Activated B cell treated with CpG ODN at 0.5 μM for 24 hours (primary cell): ENCODE data around the gene CDK14. TPM values are rescaled to one million over a fixed set of nuclear protein-coding genes. Genes with fewer than 3 reads are reported as not detected.

Experiments
- ATAC-seq: fragments of 200-7000 bp; cut with Tn5 transposase; one replicate; pipeline ENCODE4 v1.10.0; 2021; ENCODE audit warnings: low read depth, mild to moderate bottlenecking, moderate library complexity
- CTCF ChIA-PET: fragments of 350-600 bp; sonication (Branson Sonifier 250); formaldehyde crosslinking; loops from one replicate; lab custom pipeline; 2021; ENCODE audit warnings: antibody characterized with exemption; lab: Charles Lee
- POLR2A ChIA-PET: fragments of 350-600 bp; sonication (Branson Sonifier 250); formaldehyde crosslinking; loops from one replicate; lab custom pipeline; 2021; ENCODE audit warnings: antibody characterized with exemption; lab: Charles Lee
- DNase-seq: peaks from one replicate; pipeline ENCODE4 v3.0.0; 2022
- H3K27ac Mint-ChIP-seq: one replicate; pipeline ENCODE4 v1.8.0; 2020; ENCODE audit warnings: mixed read lengths
- H3K27me3 Mint-ChIP-seq: one replicate; pipeline ENCODE4 v1.8.0; 2021; ENCODE audit warnings: mixed read lengths
- H3K36me3 Mint-ChIP-seq: one replicate; pipeline ENCODE4 v1.8.0; 2021; ENCODE audit warnings: low read depth, mixed read lengths
- H3K4me1 Mint-ChIP-seq: one replicate; pipeline ENCODE4 v1.8.0; 2021; ENCODE audit warnings: mixed read lengths
- H3K4me3 Mint-ChIP-seq: one replicate; pipeline ENCODE4 v1.8.0; 2020; ENCODE audit warnings: mild to moderate bottlenecking, mixed read lengths
- H3K9me3 Mint-ChIP-seq: one replicate; pipeline ENCODE4 v1.8.0; 2020; ENCODE audit warnings: mixed read lengths
- intact Hi-C: fragments of 100-400 bp; cut with micrococcal nuclease; formaldehyde crosslinking; loops from one replicate; pipeline ENCODE4 v1.15.1; 2024
- total RNA-seq: library from RNA; stranded (reverse); gene quantifications from 2 replicates; pipeline ENCODE4 v1.2.3, GENCODE V29; 2022
- TF ChIP-seq, protein P1 (sequence below): fragments of 200-600 bp; IDR thresholded peaks from one replicate; pipeline ENCODE4 v1.8.0; 2022; ENCODE audit warnings: antibody characterized with exemption, mild to moderate bottlenecking

Gene CDK14
- total RNA-seq, 1 donor from 2014 or later, result 140 TPM

DNA sequence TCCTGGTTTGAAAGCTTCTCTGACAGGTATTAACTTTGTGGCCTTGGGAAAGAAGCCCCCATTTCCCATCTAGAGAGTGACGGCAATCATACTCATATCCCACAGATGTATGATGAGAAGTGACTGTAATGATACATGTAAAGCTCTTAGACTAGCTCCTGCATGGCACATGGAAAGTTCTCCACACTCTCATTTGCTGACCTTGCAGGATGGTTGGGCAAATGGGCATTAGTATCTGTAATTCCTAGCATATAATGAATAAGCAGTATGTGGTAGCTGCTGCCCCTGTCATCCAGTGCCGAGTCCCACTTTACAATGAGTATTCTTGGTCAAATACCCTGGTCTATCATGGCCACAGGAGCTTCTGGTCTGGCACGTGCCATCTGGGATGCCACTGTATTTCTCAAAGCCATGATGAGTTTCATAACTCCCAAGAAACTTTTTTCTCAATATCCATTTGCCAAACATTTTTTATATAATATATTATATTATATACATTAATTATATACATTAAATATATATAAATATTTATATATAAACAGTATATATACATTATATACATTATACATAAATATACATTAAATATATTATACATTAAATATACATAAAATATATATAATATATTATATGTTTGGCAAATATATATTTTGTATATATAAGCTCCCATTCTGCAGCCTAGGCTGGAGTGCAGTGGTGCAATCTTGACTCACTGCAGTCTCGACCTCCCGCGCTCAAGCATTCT is 561.6 kb downstream of the CDK14 start:
- TF ChIP-seq, protein P1, sequence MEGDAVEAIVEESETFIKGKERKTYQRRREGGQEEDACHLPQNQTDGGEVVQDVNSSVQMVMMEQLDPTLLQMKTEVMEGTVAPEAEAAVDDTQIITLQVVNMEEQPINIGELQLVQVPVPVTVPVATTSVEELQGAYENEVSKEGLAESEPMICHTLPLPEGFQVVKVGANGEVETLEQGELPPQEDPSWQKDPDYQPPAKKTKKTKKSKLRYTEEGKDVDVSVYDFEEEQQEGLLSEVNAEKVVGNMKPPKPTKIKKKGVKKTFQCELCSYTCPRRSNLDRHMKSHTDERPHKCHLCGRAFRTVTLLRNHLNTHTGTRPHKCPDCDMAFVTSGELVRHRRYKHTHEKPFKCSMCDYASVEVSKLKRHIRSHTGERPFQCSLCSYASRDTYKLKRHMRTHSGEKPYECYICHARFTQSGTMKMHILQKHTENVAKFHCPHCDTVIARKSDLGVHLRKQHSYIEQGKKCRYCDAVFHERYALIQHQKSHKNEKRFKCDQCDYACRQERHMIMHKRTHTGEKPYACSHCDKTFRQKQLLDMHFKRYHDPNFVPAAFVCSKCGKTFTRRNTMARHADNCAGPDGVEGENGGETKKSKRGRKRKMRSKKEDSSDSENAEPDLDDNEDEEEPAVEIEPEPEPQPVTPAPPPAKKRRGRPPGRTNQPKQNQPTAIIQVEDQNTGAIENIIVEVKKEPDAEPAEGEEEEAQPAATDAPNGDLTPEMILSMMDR, result no peak
- Mint-ChIP-seq H3K4me3 (no peak overlapping the region), H3K9me3 (no peaks in the 10 kb centered on the region), H3K36me3 (peaks cover 28% of the 10 kb centered on the region), H3K4me1 (peaks cover 3% of the 10 kb centered on the region), H3K27ac (no peak overlapping the region), H3K27me3 (no peaks in the 10 kb centered on the region)
- ChIA-PET POLR2A (no interaction called here), CTCF (interaction anchor here (1.1 kb wide), 1 partner anchor 449 kb away, joined by 3 read pairs; no protein-coding TSS in a partner anchor)
- intact Hi-C loops, result no loop called here
- ATAC-seq (no peak), DNase-seq (no peak)

DNA sequence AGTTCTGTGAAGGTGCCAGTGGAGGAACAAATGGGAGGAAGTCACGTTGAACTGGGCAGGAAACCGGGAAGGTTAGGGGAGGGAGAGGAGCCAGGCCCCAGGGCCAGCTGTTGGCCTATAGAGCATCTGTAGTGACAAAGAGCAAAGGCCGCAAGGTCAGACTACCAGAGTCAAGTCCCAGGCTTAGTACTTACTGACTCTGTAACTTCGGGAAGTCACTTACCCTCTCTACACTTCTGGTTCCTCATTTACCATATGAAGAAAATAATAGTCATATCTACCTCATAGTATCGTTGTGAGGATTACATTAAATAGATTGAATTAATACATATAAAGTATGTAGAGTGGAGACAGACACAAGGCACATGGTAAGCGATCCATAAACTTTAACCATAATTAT is 566.3 kb downstream of the CDK14 start:
- DNase-seq (no peak), ATAC-seq (no peak)
- Mint-ChIP-seq H3K27ac (peak overlapping the region; percentile 15), H3K9me3 (no peaks in the 10 kb centered on the region), H3K36me3 (peaks cover 8% of the 10 kb centered on the region), H3K4me1 (peaks cover 35% of the 10 kb centered on the region), H3K4me3 (no peak overlapping the region), H3K27me3 (no peaks in the 10 kb centered on the region)
- CTCF ChIA-PET, result no interaction called here
- TF ChIP-seq, protein P1, result no peak
- POLR2A ChIA-PET, result no interaction called here
- intact Hi-C loops, result no loop called here

DNA sequence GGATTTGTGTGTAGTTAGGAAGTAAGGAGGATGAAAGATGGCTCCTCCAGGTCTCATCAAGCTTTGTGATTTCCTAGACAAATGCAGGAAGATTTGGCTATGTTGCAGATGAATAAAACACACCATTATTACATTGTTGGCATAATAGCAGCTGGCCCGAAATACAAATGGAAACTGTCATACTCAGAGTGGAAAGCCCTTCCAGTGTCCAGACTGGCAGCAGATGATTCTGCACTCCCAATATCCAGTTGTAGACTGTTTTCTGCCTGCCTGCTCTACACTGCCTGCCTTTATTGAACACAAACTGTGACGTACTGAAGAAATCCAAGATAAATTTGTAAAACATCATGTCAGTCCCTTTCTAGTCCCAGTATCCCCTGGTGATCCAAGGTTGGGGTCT is 568.4 kb downstream of the CDK14 start:
- Mint-ChIP-seq H3K4me3 (no peak overlapping the region), H3K27me3 (no peaks in the 10 kb centered on the region), H3K27ac (peak overlapping the region; percentile 92), H3K9me3 (no peaks in the 10 kb centered on the region), H3K4me1 (peaks cover 35% of the 10 kb centered on the region), H3K36me3 (peaks cover 5% of the 10 kb centered on the region)
- ChIA-PET POLR2A (no interaction called here), CTCF (no interaction called here)
- DNase-seq (no peak), ATAC-seq (no peak)
- intact Hi-C loops, result loop anchor here (2.0 kb wide), 1 partner anchor 456 kb away; no protein-coding TSS in a partner anchor
- TF ChIP-seq, protein P1, result no peak

DNA sequence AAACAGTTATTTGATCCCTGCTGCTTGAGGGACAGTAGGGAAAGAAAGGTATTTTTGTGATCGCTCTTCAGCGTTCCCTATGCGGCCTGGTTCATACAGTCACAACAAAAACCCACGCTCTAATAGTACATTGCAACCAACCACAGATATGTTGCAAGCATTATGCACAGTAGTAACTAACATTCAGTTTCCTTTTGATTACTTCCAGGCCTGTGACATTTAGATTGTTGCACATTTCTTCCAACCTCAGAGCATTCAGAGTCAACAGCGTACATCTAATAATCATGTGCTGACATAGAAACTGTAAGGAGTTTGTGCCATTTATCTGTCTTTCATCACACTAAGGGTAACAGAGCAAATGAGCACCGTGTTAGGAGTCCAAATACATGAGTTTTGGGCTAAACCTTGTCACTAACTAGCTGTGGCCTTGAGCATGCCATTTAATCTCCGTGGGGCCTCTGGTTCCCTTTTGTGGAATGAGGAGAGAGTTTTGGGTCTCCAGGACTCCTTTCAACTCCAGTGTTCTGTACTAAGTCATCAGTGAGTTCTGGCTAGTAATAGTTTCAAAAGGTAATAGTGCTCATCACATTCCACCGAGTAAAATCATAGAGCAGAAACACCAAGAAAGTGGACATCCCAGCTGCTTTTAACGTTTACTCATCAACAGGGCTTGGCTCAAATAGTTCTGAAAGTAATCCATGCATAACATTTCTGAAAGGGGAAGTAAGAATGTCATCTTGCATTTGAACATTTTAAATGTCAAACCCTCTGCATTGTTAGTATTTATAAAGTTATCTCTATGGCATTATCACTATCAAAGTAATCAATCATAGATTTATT is 569.1 kb downstream of the CDK14 start:
- TF ChIP-seq, protein P1, result no peak
- H3K36me3 Mint-ChIP-seq, result peaks cover 5% of the 10 kb centered on the region
- intact Hi-C loops, result loop anchor here (2.0 kb wide), 1 partner anchor 456 kb away; no protein-coding TSS in a partner anchor
- no peaks in the 10 kb centered on the region for H3K9me3 Mint-ChIP-seq
- H3K4me1 Mint-ChIP-seq, result peaks cover 35% of the 10 kb centered on the region
- ATAC-seq (peak; percentile 88), DNase-seq (no peak)
- peak overlapping the region; percentile 36 for H3K4me3 Mint-ChIP-seq
- no peaks in the 10 kb centered on the region for H3K27me3 Mint-ChIP-seq
- H3K27ac Mint-ChIP-seq, result peak overlapping the region; percentile 92
- POLR2A ChIA-PET, result no interaction called here
- CTCF ChIA-PET, result no interaction called here

DNA sequence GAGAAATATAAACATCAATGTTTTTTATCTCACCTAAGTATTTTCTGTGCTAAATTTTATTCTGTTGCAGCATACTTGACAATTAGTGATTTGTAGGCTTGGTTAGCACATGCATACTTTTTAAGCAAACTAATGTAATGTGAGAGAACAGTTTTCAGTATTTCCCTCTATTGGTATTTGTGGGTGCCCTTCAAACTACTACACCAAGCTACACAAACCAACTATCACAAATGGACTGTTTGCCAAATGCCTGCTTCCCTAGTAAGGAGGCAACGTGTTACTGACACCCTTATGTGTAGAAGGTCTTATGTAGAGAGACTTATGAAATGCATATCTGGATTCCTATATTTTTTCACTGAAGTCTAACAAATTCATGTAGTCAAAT is 569.7 kb downstream of the CDK14 start:
- intact Hi-C loops, result loop anchor here (2.0 kb wide), 1 partner anchor 457 kb away; no protein-coding TSS in a partner anchor
- DNase-seq (no peak), ATAC-seq (peak; percentile 28)
- Mint-ChIP-seq H3K4me1 (peaks cover 35% of the 10 kb centered on the region), H3K9me3 (no peaks in the 10 kb centered on the region), H3K4me3 (peak overlapping the region; percentile 36), H3K36me3 (peaks cover 5% of the 10 kb centered on the region), H3K27me3 (no peaks in the 10 kb centered on the region), H3K27ac (peak overlapping the region; percentile 92)
- POLR2A ChIA-PET, result no interaction called here
- TF ChIP-seq, protein P1, result no peak
- CTCF ChIA-PET, result no interaction called here
